Neuronal stem cell (in vitro differentiated cells): ENCODE data around the gene LDB3.

Experiments used
- DNase-seq: peaks from one replicate; pipeline ENCODE4 v3.0.0-alpha.2; 2013; ENCODE audit warnings: low spot score
- H2AFZ ChIP-seq: one replicate; pipeline ENCODE4 v1.6.1; 2013; ENCODE audit warnings: mild to moderate bottlenecking, low read length, inconsistent platforms
- H2AK5ac ChIP-seq: 2 replicates; pipeline ENCODE4 v1.6.1; 2013; ENCODE audit warnings: low read depth, mild to moderate bottlenecking, inconsistent platforms, low read length, moderate library complexity, mixed read lengths
- H2BK120ac ChIP-seq: 2 replicates; pipeline ENCODE4 v1.6.1; 2013; ENCODE audit warnings: low read depth, mild to moderate bottlenecking, inconsistent platforms, low read length, moderate library complexity, mixed read lengths
- H2BK12ac ChIP-seq: one replicate; pipeline ENCODE4 v1.6.1; 2013; ENCODE audit warnings: low read length, inconsistent platforms
- H2BK15ac ChIP-seq: 2 replicates; pipeline ENCODE4 v1.6.1; 2013; ENCODE audit warnings: mild to moderate bottlenecking, low read length, inconsistent platforms, mixed read lengths
- H2BK5ac ChIP-seq: one replicate; pipeline ENCODE4 v1.6.1; 2013; ENCODE audit warnings: inconsistent platforms, mild to moderate bottlenecking, low read length, moderate library complexity
- H3K14ac ChIP-seq: one replicate; pipeline ENCODE4 v1.6.1; 2013; ENCODE audit warnings: low read length, inconsistent platforms
- H3K18ac ChIP-seq: 2 replicates; pipeline ENCODE4 v1.6.1; 2013; ENCODE audit warnings: low read length, inconsistent platforms
- H3K23ac ChIP-seq: 2 replicates; pipeline ENCODE4 v1.6.1; 2013; ENCODE audit warnings: low read depth, mild to moderate bottlenecking, mixed read lengths, low read length, inconsistent platforms; ENCODE audit not compliant: poor library complexity
- H3K27ac ChIP-seq: replicated peaks from 3 replicates; pipeline ENCODE4 v1.5.1; 2013; ENCODE audit warnings: low read length, inconsistent platforms
- H3K27me3 ChIP-seq, 3 experiments: 2 replicates each; pipeline ENCODE4 v1.6.1; 2013; ENCODE audit warnings: low read length in 3 of 3, mild to moderate bottlenecking in 2 of 3, inconsistent platforms in 1 of 3, low read depth in 1 of 3, mixed read lengths in 1 of 3, moderate library complexity in 1 of 3; ENCODE audit not compliant: control insufficient read depth in 3 of 3, insufficient read depth in 3 of 3
- H3K36me3 ChIP-seq, 2 donors: replicated peaks in 1 of 2; 2 replicates each; pipeline ENCODE4 v1.6.1; 2013; ENCODE audit warnings: low read length in 2 of 2; ENCODE audit not compliant: control insufficient read depth in 2 of 2, insufficient read depth in 2 of 2
- H3K4ac ChIP-seq: 2 replicates; pipeline ENCODE4 v1.6.1; 2013; ENCODE audit warnings: inconsistent platforms, mild to moderate bottlenecking, low read length, moderate library complexity
- H3K4me1 ChIP-seq, 2 donors: 1 replicate in 1 of 2; 2 replicates in 1 of 2; pipeline ENCODE4 v1.6.1; 2013; ENCODE audit warnings: low read length in 2 of 2, low read depth in 1 of 2; ENCODE audit not compliant: control insufficient read depth in 2 of 2, insufficient read depth in 1 of 2
- H3K4me2 ChIP-seq: one replicate; pipeline ENCODE4 v1.6.1; 2013; ENCODE audit warnings: mild to moderate bottlenecking, low read length, inconsistent platforms; ENCODE audit not compliant: insufficient read depth, poor library complexity, severe bottlenecking
- H3K4me3 ChIP-seq, 2 donors: 2 replicates each; pipeline ENCODE4 v1.5.1; 2013; ENCODE audit warnings: low read length in 2 of 2, mild to moderate bottlenecking in 2 of 2, inconsistent platforms in 1 of 2, moderate library complexity in 1 of 2
- H3K79me1 ChIP-seq: one replicate; pipeline ENCODE4 v1.6.1; 2013; ENCODE audit warnings: low read depth, mild to moderate bottlenecking, inconsistent platforms, low read length, moderate library complexity
- H3K9ac ChIP-seq: one replicate; pipeline ENCODE4 v1.6.1; 2013; ENCODE audit warnings: mild to moderate bottlenecking, low read depth, low read length, inconsistent platforms; ENCODE audit not compliant: poor library complexity
- H3K9me3 ChIP-seq, 2 donors: replicated peaks in 1 of 2; 2 replicates each; pipeline versions ENCODE3 to v1.6.1; 2013; ENCODE audit warnings: low read length in 2 of 2, mild to moderate bottlenecking in 2 of 2, inconsistent platforms in 1 of 2, low read depth in 1 of 2, mixed read lengths in 1 of 2, moderate library complexity in 1 of 2; ENCODE audit not compliant: control insufficient read depth in 2 of 2, insufficient read depth in 1 of 2
- H4K8ac ChIP-seq: one replicate; pipeline ENCODE4 v1.6.1; 2013; ENCODE audit warnings: low read depth, mild to moderate bottlenecking, inconsistent platforms, low read length, moderate library complexity
- H4K91ac ChIP-seq: one replicate; pipeline ENCODE4 v1.6.1; 2013; ENCODE audit warnings: low read length, low read depth, mild to moderate bottlenecking, inconsistent platforms; ENCODE audit not compliant: poor library complexity
- WGBS, 2 donors: extraction: QIAGEN DNeasy Blood & Tissue Kit; methylation state at CpG; one replicate each; pipeline ENCODE4 v1.1.7; 2013; ENCODE audit warnings: missing lambda C conversion rate in 2 of 2, mixed read lengths in 1 of 2; ENCODE audit not compliant: insufficient read length in 2 of 2, insufficient replicate concordance in 1 of 2; ENCODE audit errors: extremely low coverage in 2 of 2; 5-methylcytosine and 5-hydroxymethylcytosine counted together

Gene LDB3

DNA sequence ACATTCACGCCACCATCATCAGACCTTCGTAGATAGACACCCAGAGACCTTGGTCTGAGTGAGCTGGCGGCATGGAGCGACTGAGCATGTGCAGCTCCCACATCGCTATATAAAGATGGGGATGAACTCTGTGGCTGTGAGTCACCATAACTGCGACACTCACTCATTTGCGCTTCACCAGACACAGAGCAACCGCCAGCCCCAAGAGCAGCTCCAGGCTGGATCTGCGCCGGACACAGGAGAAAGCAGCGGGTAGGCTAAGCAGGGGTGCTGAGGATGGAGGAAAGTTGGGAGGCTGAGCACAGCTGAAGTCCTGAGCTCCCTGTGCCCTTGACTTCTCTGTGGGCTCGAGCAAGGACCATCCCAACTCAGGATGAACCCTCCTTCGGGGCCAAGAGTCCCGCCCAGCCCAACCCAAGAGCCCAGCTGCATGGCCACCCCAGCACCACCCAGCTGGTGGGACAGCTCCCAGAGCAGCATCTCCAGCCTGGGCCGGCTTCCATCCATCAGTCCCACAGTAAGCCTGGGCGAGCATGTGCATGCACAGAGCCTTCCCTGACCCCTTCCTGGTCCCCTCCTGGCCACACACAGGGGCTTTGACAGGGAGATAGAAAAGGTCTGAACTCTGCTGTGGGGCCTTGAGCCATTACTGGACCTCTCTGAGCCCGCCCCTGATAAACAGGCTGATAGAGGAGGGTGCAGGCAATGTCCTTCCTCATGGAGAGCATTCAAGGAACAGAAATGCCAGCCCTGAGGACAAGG lies 13.7 kb upstream of the LDB3 start, which contains the start of gene OPN4:
TSS of gene OPN4 (plus strand) at position 137 of the 762 bp plus-strand sequence. CDS start at position 374, 237 bp downstream.
- H3K9me3 ChIP-seq, result peaks cover 0 to 3% of the 10 kb centered on the region in 2 donors
- no peak within 1 kb of the TSS for H3K4ac ChIP-seq
- H2BK5ac ChIP-seq, result no peak within 1 kb of the TSS
- H2BK12ac ChIP-seq, result no peak within 1 kb of the TSS
- no peak within 1 kb of the TSS for H4K91ac ChIP-seq
- H2BK15ac ChIP-seq, result no peak within 1 kb of the TSS
- peaks cover 0 to 26% (median 0%) of the 10 kb centered on the region in 3 experiments for H3K27me3 ChIP-seq
- no peaks in the 10 kb centered on the region for H3K36me3 ChIP-seq
- H3K4me3 ChIP-seq, result peak within 1 kb of the TSS in 1 of 2 donors; percentile 1
- H3K14ac ChIP-seq, result peak within 1 kb of the TSS; percentile 31
- DNase-seq, result no peak
- no CpG with 5 or more reads among the region's 17 CpGs for WGBS, 2 donors
- peak within 1 kb of the TSS; percentile 9 for H3K9ac ChIP-seq
- no peak within 1 kb of the TSS for H3K23ac ChIP-seq
- H2AFZ ChIP-seq, result no peak within 1 kb of the TSS
- no peak within 1 kb of the TSS for H2BK120ac ChIP-seq
- peaks cover 0 to 7% of the 10 kb centered on the region in 2 donors for H3K4me1 ChIP-seq
- H3K18ac ChIP-seq, result no peak within 1 kb of the TSS
- no peak within 1 kb of the TSS for H3K4me2 ChIP-seq
- no peaks in the 10 kb centered on the region for H3K79me1 ChIP-seq
- H2AK5ac ChIP-seq, result peak within 1 kb of the TSS; percentile 82
- H4K8ac ChIP-seq, result no peak within 1 kb of the TSS
- H3K27ac ChIP-seq, result no peak within 1 kb of the TSS

DNA sequence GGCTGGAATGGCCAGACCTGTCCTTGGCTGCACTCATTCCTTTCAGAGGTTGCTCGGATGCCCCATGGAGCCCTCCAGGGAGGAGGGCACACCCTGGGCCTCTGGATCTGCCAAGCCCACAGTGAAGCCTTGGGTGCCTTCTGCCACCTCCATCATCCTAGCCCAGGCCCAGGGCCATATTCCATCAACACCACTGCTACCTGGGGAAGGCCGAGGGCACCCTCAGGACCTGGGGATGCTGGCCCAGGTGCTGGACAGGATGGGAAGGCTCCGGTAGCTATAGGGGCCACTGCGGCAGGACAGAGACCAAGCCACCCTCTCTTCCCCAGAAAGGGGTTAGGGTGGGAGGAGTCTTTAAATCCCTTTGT lies 13.2 kb upstream of the LDB3 start:
- no peak overlapping the region for H2BK5ac ChIP-seq
- no CpG with 5 or more reads among the region's 4 CpGs for WGBS, 2 donors
- no peak overlapping the region for H4K91ac ChIP-seq
- H3K4me1 ChIP-seq, result peaks cover 0 to 7% of the 10 kb centered on the region in 2 donors
- no peak overlapping the region for H3K4ac ChIP-seq
- no peaks in the 10 kb centered on the region for H3K79me1 ChIP-seq
- H3K27ac ChIP-seq, result no peak overlapping the region
- no peak overlapping the region for H3K4me2 ChIP-seq
- H3K14ac ChIP-seq, result no peak overlapping the region
- no peak overlapping the region for H2BK12ac ChIP-seq
- no peak overlapping the region for H3K4me3 ChIP-seq
- no peak overlapping the region for H2AK5ac ChIP-seq
- H3K9me3 ChIP-seq, result peaks cover 0 to 3% of the 10 kb centered on the region in 2 donors
- H2BK15ac ChIP-seq, result no peak overlapping the region
- H3K36me3 ChIP-seq, result no peaks in the 10 kb centered on the region
- H3K9ac ChIP-seq, result peak overlapping the region; percentile 9
- H3K23ac ChIP-seq, result no peak overlapping the region
- H4K8ac ChIP-seq, result no peak overlapping the region
- H3K18ac ChIP-seq, result no peak overlapping the region
- no peak overlapping the region for H2AFZ ChIP-seq
- DNase-seq, result no peak
- peaks cover 0 to 23% (median 0%) of the 10 kb centered on the region in 3 experiments for H3K27me3 ChIP-seq
- no peak overlapping the region for H2BK120ac ChIP-seq

DNA sequence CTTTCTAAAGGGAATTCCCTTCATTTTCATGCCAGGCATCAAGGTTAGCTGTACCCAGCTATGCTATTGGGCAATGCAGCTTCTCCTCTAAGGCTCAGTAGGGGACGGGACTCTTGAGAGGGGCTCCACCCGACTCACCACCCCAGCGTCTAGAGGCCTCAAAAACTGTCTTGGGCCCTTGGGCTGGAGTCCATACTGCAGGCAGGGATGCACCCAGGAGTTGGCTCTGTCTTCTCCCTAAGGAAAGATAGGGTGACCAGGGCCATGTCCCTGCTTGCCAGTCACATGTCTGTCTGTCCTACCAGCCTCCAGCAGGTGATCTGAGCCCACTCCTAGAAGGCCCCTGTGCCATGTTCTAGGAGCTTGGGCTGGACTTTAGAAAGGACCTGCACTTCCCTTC lies 12.7 kb upstream of the LDB3 start:
- no peak overlapping the region for H2BK120ac ChIP-seq
- no peak for DNase-seq
- no peak overlapping the region for H4K91ac ChIP-seq

DNA sequence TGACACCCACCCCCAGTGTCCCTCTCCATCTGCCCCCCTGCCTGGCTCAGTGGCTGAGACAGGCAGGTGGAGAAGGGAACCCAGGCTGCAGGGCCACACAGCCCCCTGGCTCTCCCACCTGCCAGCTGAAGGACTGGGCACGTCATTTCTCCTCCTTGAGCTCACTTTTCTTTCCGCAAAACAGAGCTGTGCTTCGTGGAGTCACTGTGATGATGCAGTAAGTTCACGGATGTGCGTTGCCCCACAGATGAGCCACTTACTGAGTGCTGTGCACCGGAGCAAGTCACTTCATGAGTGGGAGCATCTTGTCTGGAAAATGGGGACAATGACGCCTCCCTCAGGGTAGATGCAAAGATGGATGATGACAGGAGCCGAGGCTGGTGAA lies 11.3 kb upstream of the LDB3 start:
- Histone ChIP-seq H2BK5ac (no peak overlapping the region), H3K79me1 (no peaks in the 10 kb centered on the region), H3K36me3 (no peaks in the 10 kb centered on the region), H3K27me3 (peaks cover 0 to 27% (median 0%) of the 10 kb centered on the region in 3 experiments), H3K4me2 (no peak overlapping the region), H2BK15ac (no peak overlapping the region), H4K91ac (no peak overlapping the region), H3K4me1 (peaks cover 0 to 7% of the 10 kb centered on the region in 2 donors), H3K4ac (no peak overlapping the region), H3K14ac (peak overlapping the region; percentile 1), H3K23ac (no peak overlapping the region), H3K27ac (no peak overlapping the region), H2AFZ (no peak overlapping the region), H3K4me3 (no peak overlapping the region), H3K18ac (peak overlapping the region; percentile 13), H2AK5ac (no peak overlapping the region), H3K9ac (no peak overlapping the region), H4K8ac (no peak overlapping the region), H3K9me3 (peaks cover 0 to 3% of the 10 kb centered on the region in 2 donors), H2BK12ac (peak overlapping the region; percentile 81), H2BK120ac (no peak overlapping the region)
- DNase-seq, result no peak
- no CpG with 5 or more reads among the region's 8 CpGs for WGBS, 2 donors

More for the DNA sequence above, 12.7 kb upstream of the LDB3 start:
- Histone ChIP-seq H3K9ac (no peak overlapping the region), H3K23ac (no peak overlapping the region), H3K4me1 (peaks cover 0 to 7% of the 10 kb centered on the region in 2 donors), H2AFZ (no peak overlapping the region), H3K9me3 (peaks cover 0 to 3% of the 10 kb centered on the region in 2 donors), H3K18ac (no peak overlapping the region), H4K8ac (no peak overlapping the region), H2AK5ac (no peak overlapping the region), H3K27me3 (peaks cover 0 to 22% (median 0%) of the 10 kb centered on the region in 3 experiments), H2BK5ac (peak overlapping the region; percentile 11), H3K79me1 (no peaks in the 10 kb centered on the region), H3K4ac (no peak overlapping the region), H3K27ac (no peak overlapping the region), H3K4me3 (no peak overlapping the region), H2BK12ac (no peak overlapping the region), H2BK15ac (no peak overlapping the region), H3K36me3 (no peaks in the 10 kb centered on the region), H3K4me2 (no peak overlapping the region), H3K14ac (peak overlapping the region; percentile 32)
- WGBS, 2 donors, result no CpG with 5 or more reads among the region's 3 CpGs
